Pancreas (tissue), 10 donors: Measurements from ENCODE around the gene TNPO3. TPM values are rescaled to one million over a fixed set of nuclear protein-coding genes. Genes with fewer than 3 reads are reported as not detected.

Experiments
- ATAC-seq, 4 donors: fragments of 200-7000 bp; cut with Tn5 transposase; one replicate each; pipeline versions ENCODE4 v1.8.0 to v1.9.1; 2020; ENCODE audit warnings: mild to moderate bottlenecking in 4 of 4, moderate library complexity in 4 of 4
- DNase-seq, 6 donors: peaks; one replicate each; pipeline ENCODE4 v3.0.0-alpha.2; 2020
- FAIRE-seq: peaks from 2 replicates; lab custom pipeline; 2012; peaks lifted over from hg19 to GRCh38; lab: Jason Lieb, UNC
- H3K27ac ChIP-seq, 4 donors: fragments of 200-600 bp; sonication (generic); 1 replicate in 3 of 4; 2 replicates in 1 of 4; pipeline versions ENCODE4 v1.5.0 to v1.8.0; 2020
- H3K27me3 ChIP-seq, 4 donors: fragments of 200-600 bp; one replicate each; pipeline ENCODE4 v1.8.0; 2021
- H3K36me3 ChIP-seq, 3 donors: fragments of 200-600 bp; sonication (generic) in 1 of 3; one replicate each; pipeline versions ENCODE4 v1.5.0 to v1.8.0; 2020 to 2021
- H3K4me1 ChIP-seq, 3 donors: fragments of 200-600 bp; one replicate each; pipeline ENCODE4 v1.8.0; 2021
- H3K4me3 ChIP-seq, 4 donors: fragments of 200-600 bp; sonication (generic) in 2 of 4; one replicate each; pipeline versions ENCODE4 v1.5.0 to v1.8.0; 2020 to 2021
- H3K9me3 ChIP-seq, 4 donors: fragments of 200-600 bp; one replicate each; pipeline ENCODE4 v1.8.0; 2021
- WGBS, 2 donors: extraction: QIAGEN DNeasy Blood & Tissue Kit; methylation state at CpG; one replicate each; pipeline ENCODE4 v1.1.7; 2013; 5-methylcytosine and 5-hydroxymethylcytosine counted together
- intact Hi-C, 3 donors: fragments of 100-400 bp; cut with DNase I; formaldehyde crosslinking; loops; one replicate each; pipeline versions ENCODE4 v1.11.1 to v1.14.2; 2022
- polyA plus RNA-seq, 2 donors: library from polyadenylated mRNA; stranded (reverse); fragments of 200-250 nt; gene quantifications; one replicate each; pipeline ENCODE4 v1.2.3, GENCODE V29; 2013
- total RNA-seq, 6 donors: library from RNA; stranded (reverse); fragmentation: NEBNext Ultra II Directional in 4 of 6; extraction: Animal tissue kit (Norgen Biotek cat#: 25700) in 4 of 6; gene quantifications; one replicate each; pipeline versions ENCODE4 v1.2.1 to v1.2.4, GENCODE V29; 2021 to 2023
- TF ChIP-seq, protein P1 (sequence below), 4 donors: fragments of 200-600 bp; sonication (generic) in 3 of 4; IDR thresholded peaks; one replicate each; pipeline versions ENCODE4 v1.5.0 to v1.8.0; 2021; ENCODE audit warnings: antibody characterized with exemption in 4 of 4
- donor health status: healthy with polysubstance abuse.
- donor health status: DM: no; HTN: no; CAD: no; lungs with moderate emphysema.
- donor health status: DM: no; HTN: no; CAD: no.
- donor health status: control.
- donor health status: control.
- donor health status: Bipolar disorder and iron deficiency.
- donor health status: DM: yes; HTN: yes; CAD: no.
- donor health status: DM: no; HTN: no; CAD: no.
- donor health status: DM: no; HTN: no; CAD: no.
- donor health status: DM: yes; HTN: yes; CAD: no.

Gene TNPO3
- total and polyA plus RNA-seq, 8 donors, result 6.5 to 20.7 (median 14.6) TPM

DNA sequence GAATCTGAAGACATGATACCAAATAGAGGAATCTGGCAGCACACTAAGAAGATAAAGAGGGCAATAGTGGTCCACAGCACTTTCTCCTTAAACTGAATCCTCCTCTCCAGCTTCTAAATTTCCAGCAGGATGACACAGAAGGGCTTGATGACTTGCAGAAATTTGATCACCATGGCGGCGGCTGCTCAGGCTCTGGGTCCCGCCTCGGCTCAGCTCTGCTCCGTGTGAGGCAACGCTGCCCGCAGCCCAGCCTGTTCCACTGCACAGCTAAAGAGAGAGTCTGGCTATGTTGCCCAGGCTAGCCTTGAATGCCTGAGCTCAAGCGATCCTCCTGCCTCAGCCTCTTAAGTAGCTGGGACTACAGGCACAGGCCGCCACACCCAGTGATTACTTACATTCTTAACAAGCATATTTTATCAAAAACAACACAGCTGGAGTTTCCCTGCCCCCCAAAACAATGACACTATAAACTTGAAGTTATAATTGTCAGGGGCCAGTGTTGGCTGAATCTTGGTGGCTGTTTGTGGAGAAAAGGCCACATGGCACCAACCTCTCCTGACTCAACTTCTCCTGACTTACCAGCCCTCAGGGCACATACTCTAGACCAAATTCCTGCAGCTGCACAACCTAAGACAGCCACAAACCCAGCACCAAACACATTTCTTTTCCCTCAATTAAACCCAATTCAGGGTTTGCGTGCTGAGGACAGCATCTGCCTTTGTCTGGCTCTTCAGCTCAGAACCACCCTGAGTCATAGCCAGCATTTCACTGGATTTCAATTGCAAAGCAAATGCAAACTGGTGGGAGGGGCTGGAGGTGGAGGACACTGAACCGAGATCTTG is 11.6 kb upstream of the TNPO3 start:
- H3K4me1 ChIP-seq, result no peaks in the 10 kb centered on the region
- no peaks in the 10 kb centered on the region for H3K36me3 ChIP-seq
- DNase-seq (no peak), ATAC-seq (no peak), FAIRE-seq (no peak)
- no peaks in the 10 kb centered on the region for H3K27me3 ChIP-seq
- no peak overlapping the region for H3K4me3 ChIP-seq
- 79 to 82% methylated on average over 11 of the region's 11 CpGs for WGBS, 2 donors
- intact Hi-C loops, result no loop called here
- TF ChIP-seq, protein P1, sequence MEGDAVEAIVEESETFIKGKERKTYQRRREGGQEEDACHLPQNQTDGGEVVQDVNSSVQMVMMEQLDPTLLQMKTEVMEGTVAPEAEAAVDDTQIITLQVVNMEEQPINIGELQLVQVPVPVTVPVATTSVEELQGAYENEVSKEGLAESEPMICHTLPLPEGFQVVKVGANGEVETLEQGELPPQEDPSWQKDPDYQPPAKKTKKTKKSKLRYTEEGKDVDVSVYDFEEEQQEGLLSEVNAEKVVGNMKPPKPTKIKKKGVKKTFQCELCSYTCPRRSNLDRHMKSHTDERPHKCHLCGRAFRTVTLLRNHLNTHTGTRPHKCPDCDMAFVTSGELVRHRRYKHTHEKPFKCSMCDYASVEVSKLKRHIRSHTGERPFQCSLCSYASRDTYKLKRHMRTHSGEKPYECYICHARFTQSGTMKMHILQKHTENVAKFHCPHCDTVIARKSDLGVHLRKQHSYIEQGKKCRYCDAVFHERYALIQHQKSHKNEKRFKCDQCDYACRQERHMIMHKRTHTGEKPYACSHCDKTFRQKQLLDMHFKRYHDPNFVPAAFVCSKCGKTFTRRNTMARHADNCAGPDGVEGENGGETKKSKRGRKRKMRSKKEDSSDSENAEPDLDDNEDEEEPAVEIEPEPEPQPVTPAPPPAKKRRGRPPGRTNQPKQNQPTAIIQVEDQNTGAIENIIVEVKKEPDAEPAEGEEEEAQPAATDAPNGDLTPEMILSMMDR (IDR thresholded peaks at IDR 0.05), result no peak
- no peaks in the 10 kb centered on the region for H3K9me3 ChIP-seq
- H3K27ac ChIP-seq, result no peak overlapping the region

GRCh38 chr7:129055861-129056464 is 1.1 kb upstream of the TNPO3 start:
- Histone ChIP-seq H3K4me3 (peak overlapping the region in 2 of 4 donors; percentile 88 to 93), H3K36me3 (no peaks in the 10 kb centered on the region), H3K27ac (no peak overlapping the region), H3K4me1 (peaks cover 0 to 19% (median 18%) of the 10 kb centered on the region in 3 donors), H3K9me3 (no peaks in the 10 kb centered on the region), H3K27me3 (no peaks in the 10 kb centered on the region)
- FAIRE-seq (no peak), ATAC-seq (no peak), DNase-seq (peak in 1 of 6 donors; percentile 27)
- TF ChIP-seq, protein P1 (IDR thresholded peaks at IDR 0.05), result no peak
- WGBS, 2 donors, result 85 to 88% methylated on average over 22 of the region's 22 CpGs
- intact Hi-C loops, result no loop called here

DNA sequence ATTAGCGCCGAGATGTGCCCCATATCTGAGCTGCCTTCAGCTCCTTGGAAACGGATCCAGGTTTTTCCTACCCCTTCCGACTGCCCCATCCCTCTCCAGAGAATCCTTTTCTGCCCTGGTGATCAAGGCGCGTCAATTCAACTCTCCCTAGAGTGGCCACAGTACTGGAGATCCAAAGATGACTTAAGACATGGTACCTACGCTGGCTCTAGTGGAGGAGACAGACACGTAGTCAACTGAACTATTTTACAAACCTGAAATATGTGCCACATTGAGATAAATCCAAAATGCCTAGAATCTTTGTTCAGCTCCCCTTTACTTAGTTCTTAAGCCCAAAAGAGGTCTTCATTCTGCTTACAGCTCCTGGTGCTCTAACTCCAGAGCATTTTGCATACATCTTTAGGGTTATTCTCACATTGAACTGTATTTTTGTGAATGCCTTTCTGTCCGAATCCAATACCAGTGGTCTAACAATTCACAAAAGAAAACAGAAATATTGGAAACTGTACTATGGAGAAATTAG is 444 bp upstream of the TNPO3 start:
- peak; percentile 18 to 40 (median 26) for ATAC-seq
- FAIRE-seq, result no peak
- H3K4me1 ChIP-seq, result peaks cover 0 to 19% (median 18%) of the 10 kb centered on the region in 3 donors
- H3K27me3 ChIP-seq, result no peaks in the 10 kb centered on the region
- intact Hi-C loops, result no loop called here
- H3K9me3 ChIP-seq, result no peaks in the 10 kb centered on the region
- no peak for DNase-seq
- no peaks in the 10 kb centered on the region for H3K36me3 ChIP-seq
- H3K27ac ChIP-seq, result peak overlapping the region; percentile 90 to 99 (median 98)
- peak overlapping the region; percentile 55 to 93 (median 81) for H3K4me3 ChIP-seq
- TF ChIP-seq, protein P1 (IDR thresholded peaks at IDR 0.05), result no peak
- 8 to 10% methylated on average over 9 of the region's 9 CpGs for WGBS, 2 donors

DNA sequence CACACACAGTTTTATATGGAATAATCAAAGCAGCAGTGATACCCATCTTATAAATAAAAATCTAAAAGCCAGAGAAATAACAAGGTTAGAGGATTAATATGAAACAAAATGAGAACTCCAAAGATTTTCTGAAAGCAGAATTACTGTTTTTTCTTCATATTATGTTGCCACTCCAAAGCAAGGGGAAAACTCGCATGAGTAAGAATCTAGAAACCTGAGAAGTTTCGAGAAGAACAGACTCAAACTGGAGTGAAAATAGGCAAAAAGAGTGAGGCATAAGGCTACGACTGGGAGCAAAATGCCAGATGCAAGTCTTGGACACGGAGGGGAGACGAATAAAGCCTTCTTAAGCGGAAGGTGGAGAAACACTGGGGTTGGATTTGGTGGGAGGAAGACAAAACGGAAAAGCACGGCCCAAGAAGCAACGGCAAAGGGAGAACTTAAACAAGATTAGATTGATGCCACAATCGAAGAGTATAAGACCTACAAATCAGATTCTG is 923 bp downstream of the TNPO3 start:
- FAIRE-seq (no peak), DNase-seq (no peak), ATAC-seq (peak in 1 of 4 donors; percentile 1)
- WGBS, 2 donors, result 0% methylated on average over 10 of the region's 10 CpGs
- Histone ChIP-seq H3K4me1 (peaks cover 0 to 19% (median 18%) of the 10 kb centered on the region in 3 donors), H3K9me3 (no peaks in the 10 kb centered on the region), H3K27ac (peak overlapping the region; percentile 90 to 99 (median 98)), H3K36me3 (no peaks in the 10 kb centered on the region), H3K27me3 (no peaks in the 10 kb centered on the region), H3K4me3 (peak overlapping the region; percentile 55 to 93 (median 81))
- intact Hi-C loops, result no loop called here
- TF ChIP-seq, protein P1 (IDR thresholded peaks at IDR 0.05), result no peak
